Thymus (tissue), 11 donors: ENCODE results near the gene SLC7A9. TPM values are rescaled to one million over a fixed set of nuclear protein-coding genes. Genes with fewer than 3 reads are reported as not detected.

Source experiments
- DNase-seq, 9 donors: peaks; one replicate each; pipeline ENCODE4 v3.0.0-alpha.2; 2013; ENCODE audit warnings: low spot score in 9 of 9, low read depth in 6 of 9, missing footprints in 1 of 9
- H3K27ac ChIP-seq, 2 donors: one replicate each; pipeline ENCODE4 v1.5.1; 2013; ENCODE audit warnings: control low read depth in 1 of 2, low read depth in 1 of 2, low read length in 1 of 2, mild to moderate bottlenecking in 1 of 2, moderate library complexity in 1 of 2
- H3K27me3 ChIP-seq, 2 donors: one replicate each; pipeline ENCODE4 v1.5.1; 2013; ENCODE audit warnings: low read length in 1 of 2; ENCODE audit not compliant: control insufficient read depth in 2 of 2, insufficient read depth in 1 of 2
- H3K36me3 ChIP-seq, 2 donors: one replicate each; pipeline ENCODE4 v1.5.1; 2013; ENCODE audit warnings: low read length in 1 of 2, mild to moderate bottlenecking in 1 of 2, moderate library complexity in 1 of 2; ENCODE audit not compliant: control insufficient read depth in 2 of 2, insufficient read depth in 2 of 2
- H3K4me1 ChIP-seq, 2 donors: one replicate each; pipeline ENCODE4 v1.5.1; 2013; ENCODE audit warnings: low read length in 2 of 2; ENCODE audit not compliant: control insufficient read depth in 2 of 2, insufficient read depth in 2 of 2
- H3K4me3 ChIP-seq, 2 donors: one replicate each; pipeline ENCODE4 v1.5.1; 2013; ENCODE audit warnings: low read length in 2 of 2, control low read depth in 1 of 2, mild to moderate bottlenecking in 1 of 2
- H3K9me3 ChIP-seq, 2 donors: one replicate each; pipeline ENCODE4 v1.5.1; 2013; ENCODE audit warnings: low read length in 1 of 2, mild to moderate bottlenecking in 1 of 2; ENCODE audit not compliant: control insufficient read depth in 2 of 2, insufficient read depth in 1 of 2
- WGBS: extraction: QIAGEN DNeasy Blood & Tissue Kit; methylation state at CpG from one replicate; pipeline ENCODE4 v1.1.7; 2013; 5-methylcytosine and 5-hydroxymethylcytosine counted together
- polyA plus RNA-seq: library from polyadenylated mRNA; stranded (reverse); fragments of 200-250 nt; gene quantifications from one replicate; pipeline ENCODE4 v1.2.3, GENCODE V29; 2013
- total RNA-seq: library from RNA; stranded (reverse); fragments of 120-200 nt; gene quantifications from one replicate; pipeline ENCODE4 v1.2.4, GENCODE V29; 2013
- donor health status: healthy.

Gene SLC7A9
- total and polyA plus RNA-seq, 2 donors = 0.24 to 0.98 TPM

DNA sequence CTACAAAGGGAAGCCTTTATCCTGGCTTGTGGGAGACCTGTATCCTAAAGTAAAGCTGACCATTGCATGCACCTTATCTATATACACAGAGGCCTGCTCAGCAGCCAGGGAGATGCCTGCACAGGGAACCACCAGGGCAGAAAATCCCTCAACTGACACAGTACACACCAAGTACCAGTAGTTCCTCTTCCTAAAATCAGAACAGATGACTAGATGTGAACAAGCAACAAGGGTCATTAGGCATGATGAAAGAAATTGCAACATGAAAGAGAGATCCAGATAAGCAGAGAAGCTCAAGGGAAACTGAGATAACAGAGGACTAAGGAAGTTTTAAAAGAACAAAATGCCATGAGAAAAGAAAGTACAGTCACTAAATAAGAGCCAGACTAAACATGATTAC lies 39.7 kb upstream of the SLC7A9 start:
- no peak overlapping the region for H3K27ac ChIP-seq
- no peak for DNase-seq
- peaks cover 0 to 8% of the 10 kb centered on the region in 2 donors for H3K36me3 ChIP-seq
- no peak overlapping the region for H3K4me3 ChIP-seq
- H3K9me3 ChIP-seq = peaks cover 0 to 4% of the 10 kb centered on the region in 2 donors
- H3K27me3 ChIP-seq = no peaks in the 10 kb centered on the region
- no peaks in the 10 kb centered on the region for H3K4me1 ChIP-seq

DNA sequence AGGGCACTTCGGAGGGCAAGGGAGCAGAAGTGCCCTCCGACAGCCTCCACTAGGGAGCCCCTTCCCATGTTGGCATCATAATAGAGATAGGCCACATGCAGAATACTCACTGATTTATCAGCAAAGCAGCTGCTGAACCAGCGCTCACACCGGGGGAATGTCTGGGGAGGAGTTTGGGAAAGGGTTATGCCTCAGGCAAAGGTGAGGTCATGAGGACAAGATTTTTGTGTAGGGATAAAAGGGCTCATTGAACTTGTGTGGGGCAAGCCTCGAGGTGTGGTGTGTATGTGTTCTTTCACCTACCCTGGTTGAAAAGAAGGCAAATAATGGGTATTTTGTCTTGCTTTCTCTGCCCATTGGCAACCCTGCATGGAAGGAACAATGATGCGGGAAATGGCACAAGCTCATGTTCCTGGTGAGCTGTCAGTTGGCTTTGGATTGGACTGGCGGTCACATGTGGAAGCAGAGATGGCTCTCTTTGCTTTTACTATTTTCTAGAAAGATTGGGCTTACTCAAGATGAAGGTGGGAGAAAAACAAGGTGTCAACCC lies 39.1 kb upstream of the SLC7A9 start:
- peaks cover 0 to 4% of the 10 kb centered on the region in 2 donors for H3K9me3 ChIP-seq
- 98% methylated on average over 7 of the region's 7 CpGs for WGBS
- no peak for DNase-seq

DNA sequence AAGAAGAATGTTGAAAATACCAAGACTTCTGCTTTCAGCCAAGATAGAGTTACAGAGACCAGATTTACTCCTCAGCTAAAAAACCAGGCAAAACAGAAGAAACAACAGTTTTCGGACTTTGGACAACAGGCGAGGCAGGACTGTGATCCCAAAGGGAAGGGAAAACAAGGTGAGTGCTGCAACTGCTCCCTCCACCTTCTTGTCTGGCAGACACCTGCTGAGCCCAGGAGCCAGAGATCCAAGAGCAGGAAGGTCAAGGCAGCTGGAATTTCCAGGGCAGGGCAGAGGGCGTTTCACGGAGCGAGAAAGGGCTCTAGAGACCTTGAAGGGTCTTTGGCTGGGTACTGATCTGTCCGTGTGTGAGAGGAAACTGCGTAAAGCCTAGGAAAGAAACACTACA lies 32.9 kb upstream of the SLC7A9 start:
- H3K27ac ChIP-seq = no peak overlapping the region
- H3K4me3 ChIP-seq = no peak overlapping the region
- no peaks in the 10 kb centered on the region for H3K4me1 ChIP-seq
- peaks cover 0 to 3% of the 10 kb centered on the region in 2 donors for H3K36me3 ChIP-seq
- H3K9me3 ChIP-seq = peaks cover 0 to 4% of the 10 kb centered on the region in 2 donors
- 91% methylated on average over 7 of the region's 7 CpGs for WGBS
- H3K27me3 ChIP-seq = no peaks in the 10 kb centered on the region
- DNase-seq = no peak

More for the DNA sequence above, 39.1 kb upstream of the SLC7A9 start:
- Histone ChIP-seq H3K4me1 (no peaks in the 10 kb centered on the region), H3K4me3 (no peak overlapping the region), H3K27ac (no peak overlapping the region), H3K36me3 (peaks cover 0 to 7% of the 10 kb centered on the region in 2 donors), H3K27me3 (no peaks in the 10 kb centered on the region)

DNA sequence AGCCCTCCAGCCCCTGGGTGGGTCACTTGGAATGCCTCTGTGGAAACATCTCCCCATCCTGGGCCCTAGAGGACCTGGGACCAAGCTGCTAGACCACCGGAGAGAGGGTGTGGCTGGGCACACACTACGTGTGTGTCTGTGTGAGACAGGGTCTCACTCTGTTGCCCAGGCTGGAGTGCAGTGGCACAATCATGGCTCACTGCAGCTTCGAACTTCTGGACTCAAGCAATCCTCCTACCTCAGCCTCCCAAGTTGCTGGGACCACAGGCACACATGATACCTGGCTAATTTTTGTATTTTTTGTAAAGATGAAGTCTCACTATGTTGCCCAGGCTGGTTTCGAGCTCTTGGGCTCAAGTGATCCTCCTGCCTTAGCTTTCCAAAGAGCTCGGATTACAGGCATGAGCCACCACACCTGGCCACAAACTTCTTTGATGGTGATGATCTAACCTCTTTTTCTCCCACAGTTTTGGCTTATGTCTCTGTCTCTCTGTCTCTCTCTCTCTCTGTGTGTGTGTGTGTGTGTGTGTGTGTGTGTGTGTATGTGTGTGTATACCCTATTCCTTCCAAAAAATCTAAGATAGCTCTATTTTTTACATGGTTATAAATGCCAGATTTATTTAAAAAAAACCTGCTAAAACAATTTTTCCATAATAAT lies 32.1 kb upstream of the SLC7A9 start:
- 97% methylated on average over 5 of the region's 5 CpGs for WGBS
- H3K4me3 ChIP-seq = no peak overlapping the region
- no peak overlapping the region for H3K27ac ChIP-seq
- H3K36me3 ChIP-seq = peaks cover 0 to 3% of the 10 kb centered on the region in 2 donors
- no peak for DNase-seq
- H3K27me3 ChIP-seq = no peaks in the 10 kb centered on the region
- H3K4me1 ChIP-seq = no peaks in the 10 kb centered on the region
- H3K9me3 ChIP-seq = no peaks in the 10 kb centered on the region

DNA sequence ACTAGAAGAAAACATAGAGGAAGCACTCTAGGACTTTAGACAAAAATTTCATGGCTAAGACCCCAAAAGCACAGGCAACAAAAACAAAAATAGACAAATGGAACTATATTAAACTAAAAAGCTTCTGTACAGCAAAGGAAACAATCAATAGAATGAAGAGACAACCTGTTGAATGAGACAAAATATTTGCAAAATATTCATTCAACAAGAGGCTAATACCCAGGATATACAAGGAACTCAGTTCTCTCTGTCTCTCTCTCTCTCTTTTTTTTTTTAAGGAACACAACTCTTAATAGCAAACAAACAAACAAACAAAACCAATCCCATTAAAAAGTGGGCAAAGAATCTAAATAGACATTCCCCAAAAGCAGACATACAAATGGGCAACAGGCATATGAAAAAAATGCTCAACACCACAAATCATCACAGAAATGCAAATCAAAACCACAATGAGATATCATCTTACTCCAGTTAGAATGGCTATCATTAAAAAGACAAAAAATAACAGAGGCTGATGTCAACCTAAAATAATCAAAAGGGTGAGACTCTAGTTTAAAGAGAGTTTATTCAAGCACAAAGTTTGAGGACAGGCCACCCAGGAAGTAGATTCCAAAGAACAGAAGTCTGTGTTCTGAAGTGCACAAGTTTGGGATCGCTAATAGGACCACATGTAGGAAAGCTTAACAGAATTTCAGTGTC lies 27.1 kb upstream of the SLC7A9 start:
- Histone ChIP-seq H3K27ac (no peak overlapping the region), H3K36me3 (peaks cover 4 to 8% of the 10 kb centered on the region in 2 donors), H3K9me3 (peaks cover 3 to 4% of the 10 kb centered on the region in 2 donors), H3K4me1 (no peaks in the 10 kb centered on the region), H3K4me3 (no peak overlapping the region), H3K27me3 (no peaks in the 10 kb centered on the region)
- DNase-seq = no peak
- 96% methylated on average over 1 of the region's 1 CpG for WGBS

DNA sequence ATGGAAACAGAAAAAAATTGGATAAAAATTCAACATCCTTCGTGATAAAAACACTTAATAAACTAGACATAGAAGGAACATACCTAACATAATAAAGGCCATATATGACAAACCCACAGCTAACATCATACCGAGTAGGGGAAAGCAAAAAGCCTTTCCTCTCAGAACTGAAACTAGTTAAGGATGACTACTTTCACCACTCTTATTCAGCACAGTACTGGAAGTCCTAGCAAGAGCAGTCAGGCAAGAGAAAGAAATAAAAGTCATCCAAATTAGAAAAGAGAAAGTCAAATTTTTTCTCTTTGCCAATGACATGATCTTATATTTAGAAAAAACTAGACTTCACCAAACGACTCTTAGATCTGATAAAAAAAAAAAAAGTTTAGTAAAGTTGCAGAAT lies 25.8 kb upstream of the SLC7A9 start:
- H3K9me3 ChIP-seq = peaks cover 3 to 12% of the 10 kb centered on the region in 2 donors
- H3K4me1 ChIP-seq = no peaks in the 10 kb centered on the region
- WGBS = 92% methylated on average over 3 of the region's 3 CpGs
- H3K27ac ChIP-seq = no peak overlapping the region
- no peak for DNase-seq
- H3K27me3 ChIP-seq = no peaks in the 10 kb centered on the region
- no peak overlapping the region for H3K4me3 ChIP-seq
- peaks cover 5 to 6% of the 10 kb centered on the region in 2 donors for H3K36me3 ChIP-seq

DNA sequence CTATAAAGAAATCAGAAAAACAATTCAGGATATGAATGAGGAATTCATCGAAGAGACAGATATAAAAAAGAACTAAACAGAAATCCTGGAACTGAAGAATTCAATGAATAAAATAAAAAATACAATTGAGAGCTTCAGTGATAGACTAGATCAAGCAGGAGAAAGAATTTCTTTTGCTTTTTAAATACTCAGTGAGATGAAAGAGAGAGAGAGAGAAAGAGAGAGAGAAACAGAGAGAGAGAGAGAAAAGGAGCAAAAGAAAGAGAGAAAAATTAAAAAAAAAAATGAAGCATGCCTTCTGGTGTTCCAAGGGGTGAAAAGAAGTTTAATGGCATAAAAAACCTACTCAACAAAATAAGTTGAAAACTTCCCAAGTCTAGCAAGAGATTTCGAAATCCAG lies 22.0 kb upstream of the SLC7A9 start:
- DNase-seq = no peak
- H3K27ac ChIP-seq = no peak overlapping the region
- over 99% methylated on average over 2 of the region's 2 CpGs for WGBS
- H3K36me3 ChIP-seq = peaks cover 5 to 13% of the 10 kb centered on the region in 2 donors
- peaks cover 3 to 12% of the 10 kb centered on the region in 2 donors for H3K9me3 ChIP-seq
- no peaks in the 10 kb centered on the region for H3K27me3 ChIP-seq
- no peak overlapping the region for H3K4me3 ChIP-seq
- no peaks in the 10 kb centered on the region for H3K4me1 ChIP-seq

DNA sequence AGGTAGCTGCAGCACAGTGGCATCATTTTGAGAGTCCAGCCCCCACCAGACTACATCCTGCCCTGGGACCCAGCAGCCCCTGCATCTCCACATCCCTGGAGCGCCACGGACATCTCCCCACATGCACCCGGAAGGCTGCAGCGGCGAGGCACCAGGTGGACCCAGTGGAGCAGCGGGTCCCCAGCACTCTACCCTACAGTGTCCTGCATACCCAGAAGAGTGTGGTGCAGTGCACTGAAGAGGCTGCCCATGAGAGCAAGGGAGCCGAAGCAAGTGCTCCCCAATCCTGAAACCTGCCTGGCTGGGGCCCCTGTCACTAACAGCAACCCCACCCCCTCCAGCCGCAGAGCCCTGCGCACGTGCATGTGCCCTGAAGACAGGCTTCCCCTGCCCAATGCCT lies 21.3 kb upstream of the SLC7A9 start:
- peaks cover 3 to 12% of the 10 kb centered on the region in 2 donors for H3K9me3 ChIP-seq
- H3K36me3 ChIP-seq = peaks cover 5 to 13% of the 10 kb centered on the region in 2 donors
- H3K4me3 ChIP-seq = no peak overlapping the region
- no peak overlapping the region for H3K27ac ChIP-seq
- 99% methylated on average over 10 of the region's 10 CpGs for WGBS
- no peaks in the 10 kb centered on the region for H3K27me3 ChIP-seq
- DNase-seq = no peak
- H3K4me1 ChIP-seq = no peaks in the 10 kb centered on the region

DNA sequence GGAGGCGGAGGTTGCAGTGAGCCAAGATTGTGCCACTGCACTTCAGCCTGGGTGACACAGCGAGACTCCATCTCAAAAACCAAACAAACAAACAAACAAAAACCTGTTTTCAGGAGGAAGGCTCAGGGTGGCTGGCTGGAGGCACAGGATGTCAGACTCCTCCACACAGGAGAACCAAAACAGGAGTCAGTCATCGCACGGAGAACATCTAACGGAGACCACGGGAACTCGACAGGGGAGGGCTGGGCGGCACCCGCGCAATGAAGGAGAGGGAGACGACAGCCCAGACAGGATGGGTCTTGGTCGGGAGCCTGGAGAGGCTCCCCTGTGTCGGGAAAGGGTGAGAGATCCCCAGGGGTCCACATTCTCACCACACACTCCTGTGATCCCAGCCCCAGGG lies 20.8 kb upstream of the SLC7A9 start:
- no peak for DNase-seq
- Histone ChIP-seq H3K27me3 (no peaks in the 10 kb centered on the region), H3K27ac (no peak overlapping the region), H3K9me3 (peaks cover 3 to 12% of the 10 kb centered on the region in 2 donors), H3K4me1 (no peaks in the 10 kb centered on the region), H3K36me3 (peaks cover 5 to 13% of the 10 kb centered on the region in 2 donors), H3K4me3 (no peak overlapping the region)
- WGBS = 98% methylated on average over 13 of the region's 13 CpGs
